Nephron progenitor cell (in vitro differentiated cells): ENCODE measurements around the gene MYD88.
"Not testable (repeated sequence)": the region's sequence is repeated elsewhere in the genome, so short reads cannot be mapped to it uniquely, and the experiment has no call there.

Source experiments
- DNase-seq: peaks from one replicate; pipeline ENCODE4 v3.0.0; 2021
- H3K27ac Mint-ChIP-seq: 2 replicates; pipeline ENCODE4 v1.8.0; 2021; ENCODE audit warnings: mild to moderate bottlenecking, moderate library complexity, mixed read lengths
- H3K27me3 Mint-ChIP-seq: 2 replicates; pipeline ENCODE4 v1.8.0; 2021; ENCODE audit warnings: mild to moderate bottlenecking, low read depth, mixed read lengths; ENCODE audit not compliant: poor library complexity
- H3K36me3 Mint-ChIP-seq: 2 replicates; pipeline ENCODE4 v1.8.0; 2021; ENCODE audit warnings: low read depth, mixed read lengths
- H3K4me1 Mint-ChIP-seq: 2 replicates; pipeline ENCODE4 v1.8.0; 2021; ENCODE audit warnings: mixed read lengths
- H3K4me3 Mint-ChIP-seq: 2 replicates; pipeline ENCODE4 v1.8.0; 2021; ENCODE audit warnings: mild to moderate bottlenecking, moderate library complexity, mixed read lengths
- H3K9me3 Mint-ChIP-seq: 2 replicates; pipeline ENCODE4 v1.8.0; 2021; ENCODE audit warnings: mild to moderate bottlenecking, moderate library complexity, mixed read lengths
- TF ChIP-seq, protein P1 (sequence below): fragments of 200-600 bp; sonication (generic); IDR thresholded peaks from 2 replicates; pipeline ENCODE4 v1.5.0; 2021; ENCODE audit warnings: antibody characterized with exemption

MYD88 gene

DNA sequence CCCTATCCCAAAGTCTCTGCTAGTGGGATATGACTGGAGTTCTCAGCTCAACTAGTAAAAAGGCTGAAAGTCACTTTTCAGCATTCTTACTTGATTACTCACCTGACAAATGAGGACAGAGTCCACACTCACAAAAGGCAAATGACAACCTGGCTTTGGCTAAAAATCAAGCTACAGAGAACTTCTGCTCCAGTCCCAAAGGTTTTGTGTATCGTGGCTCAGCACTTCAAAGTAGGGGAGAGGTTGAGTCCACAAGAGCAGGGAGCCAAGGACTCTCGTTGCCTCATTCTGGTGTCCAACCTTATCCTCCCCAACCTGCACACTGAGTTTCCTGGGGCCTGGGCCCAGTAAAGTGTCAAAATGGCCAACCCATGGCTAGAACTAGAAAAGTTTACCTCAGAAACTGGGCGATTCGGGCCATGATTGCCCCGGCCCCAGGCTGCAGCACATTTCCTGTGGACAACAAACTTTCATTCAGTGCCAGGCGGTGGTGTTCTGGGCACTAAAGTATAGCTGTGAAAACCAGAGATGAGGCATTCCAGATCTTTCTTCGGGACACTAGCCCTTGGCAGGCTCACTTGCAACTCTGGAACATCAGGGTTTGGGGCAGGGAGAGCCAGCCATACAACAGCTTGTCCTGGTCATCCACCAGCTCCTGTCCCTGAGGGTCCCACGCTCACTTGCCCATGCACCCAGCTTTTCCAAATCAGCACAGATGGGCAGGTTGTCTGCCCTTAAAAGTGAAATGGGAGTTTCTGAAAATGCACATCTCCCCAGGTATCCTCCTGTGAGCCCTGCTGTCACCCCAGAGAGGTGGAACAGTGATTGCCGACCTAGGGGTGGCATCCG, 4.7 kb upstream of the MYD88 start:
- TF ChIP-seq, protein P1, sequence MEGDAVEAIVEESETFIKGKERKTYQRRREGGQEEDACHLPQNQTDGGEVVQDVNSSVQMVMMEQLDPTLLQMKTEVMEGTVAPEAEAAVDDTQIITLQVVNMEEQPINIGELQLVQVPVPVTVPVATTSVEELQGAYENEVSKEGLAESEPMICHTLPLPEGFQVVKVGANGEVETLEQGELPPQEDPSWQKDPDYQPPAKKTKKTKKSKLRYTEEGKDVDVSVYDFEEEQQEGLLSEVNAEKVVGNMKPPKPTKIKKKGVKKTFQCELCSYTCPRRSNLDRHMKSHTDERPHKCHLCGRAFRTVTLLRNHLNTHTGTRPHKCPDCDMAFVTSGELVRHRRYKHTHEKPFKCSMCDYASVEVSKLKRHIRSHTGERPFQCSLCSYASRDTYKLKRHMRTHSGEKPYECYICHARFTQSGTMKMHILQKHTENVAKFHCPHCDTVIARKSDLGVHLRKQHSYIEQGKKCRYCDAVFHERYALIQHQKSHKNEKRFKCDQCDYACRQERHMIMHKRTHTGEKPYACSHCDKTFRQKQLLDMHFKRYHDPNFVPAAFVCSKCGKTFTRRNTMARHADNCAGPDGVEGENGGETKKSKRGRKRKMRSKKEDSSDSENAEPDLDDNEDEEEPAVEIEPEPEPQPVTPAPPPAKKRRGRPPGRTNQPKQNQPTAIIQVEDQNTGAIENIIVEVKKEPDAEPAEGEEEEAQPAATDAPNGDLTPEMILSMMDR = no peak
- peak overlapping the region; percentile 28 for H3K4me3 Mint-ChIP-seq
- no peak for DNase-seq
- H3K9me3 Mint-ChIP-seq = no peaks in the 10 kb centered on the region
- peaks cover 9% of the 10 kb centered on the region for H3K27me3 Mint-ChIP-seq
- H3K27ac Mint-ChIP-seq = no peak overlapping the region
- peaks cover 30% of the 10 kb centered on the region for H3K36me3 Mint-ChIP-seq
- H3K4me1 Mint-ChIP-seq = peaks cover 29% of the 10 kb centered on the region

DNA sequence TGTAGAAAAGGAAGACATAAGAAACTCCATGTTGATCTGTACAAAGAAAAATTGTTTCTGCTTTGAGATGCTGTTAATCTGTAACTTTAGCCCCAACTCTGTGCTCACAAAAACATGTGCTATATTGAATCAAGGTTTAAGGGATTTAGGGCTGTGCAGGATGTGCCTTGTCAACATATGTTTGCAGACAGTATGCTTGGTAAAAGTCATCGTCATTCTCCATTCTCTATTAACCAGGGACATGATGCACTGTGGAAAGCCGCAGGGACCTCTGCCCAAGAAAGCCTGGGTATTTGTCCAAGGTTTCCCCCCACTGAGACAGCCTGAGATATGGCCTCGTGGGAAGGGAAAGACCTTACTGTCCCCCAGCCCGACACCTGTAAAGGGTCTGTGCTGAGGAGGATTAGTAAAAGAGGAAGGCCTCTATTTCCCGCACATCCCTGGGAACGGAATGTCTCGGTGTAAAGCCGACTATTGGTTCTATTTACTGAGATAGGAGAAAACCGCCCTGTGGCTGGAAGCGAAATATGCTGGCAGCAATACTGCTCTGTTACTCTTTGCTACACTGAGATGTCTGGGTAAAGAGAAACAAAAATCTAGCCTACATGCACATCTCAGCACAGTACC, 3.8 kb upstream of the MYD88 start:
- not testable (repeated sequence) for H3K9me3 Mint-ChIP-seq, DNase-seq, H3K27ac Mint-ChIP-seq
- H3K4me1 Mint-ChIP-seq = peaks cover 37% of the 10 kb centered on the region
- H3K27me3 Mint-ChIP-seq = peaks cover 17% of the 10 kb centered on the region
- peaks cover 22% of the 10 kb centered on the region for H3K36me3 Mint-ChIP-seq
- peak overlapping the region; percentile 90 for H3K4me3 Mint-ChIP-seq

DNA sequence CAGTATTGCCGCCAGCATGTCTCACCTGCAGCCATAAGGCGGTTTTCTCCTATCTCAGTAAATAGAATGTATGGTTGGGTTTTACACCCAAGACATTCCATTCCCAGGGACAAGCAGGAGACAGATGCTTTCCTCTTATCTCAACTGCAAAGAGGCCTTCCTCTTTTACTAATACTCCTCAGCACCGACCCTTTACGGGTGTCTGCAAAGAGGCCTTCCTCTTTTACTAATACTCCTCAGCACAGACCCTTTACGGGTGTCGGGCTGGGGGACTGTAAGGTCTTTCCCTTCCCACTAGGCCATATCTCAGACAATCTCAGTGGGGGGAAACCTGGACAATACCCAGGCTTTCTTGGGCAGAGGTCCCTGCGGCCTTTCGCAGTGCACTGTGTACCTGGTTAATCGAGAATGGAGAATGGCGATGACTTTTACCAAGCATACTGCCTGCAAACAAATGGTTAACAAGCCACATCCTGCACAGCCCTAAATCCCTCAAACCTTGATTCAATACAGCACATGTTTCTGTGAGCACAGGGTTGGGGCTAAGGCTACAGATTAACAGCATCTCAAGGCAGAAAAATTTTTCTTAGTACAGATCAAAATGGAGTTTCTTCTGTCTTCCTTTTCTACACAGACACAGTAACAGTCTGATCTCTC, 2.7 kb upstream of the MYD88 start:
- peaks cover 17% of the 10 kb centered on the region for H3K27me3 Mint-ChIP-seq
- H3K27ac Mint-ChIP-seq = peak overlapping the region; percentile 62
- DNase-seq, H3K9me3 Mint-ChIP-seq: not testable (repeated sequence)
- peaks cover 41% of the 10 kb centered on the region for H3K4me1 Mint-ChIP-seq
- H3K4me3 Mint-ChIP-seq = peak overlapping the region; percentile 90
- H3K36me3 Mint-ChIP-seq = peaks cover 15% of the 10 kb centered on the region

DNA sequence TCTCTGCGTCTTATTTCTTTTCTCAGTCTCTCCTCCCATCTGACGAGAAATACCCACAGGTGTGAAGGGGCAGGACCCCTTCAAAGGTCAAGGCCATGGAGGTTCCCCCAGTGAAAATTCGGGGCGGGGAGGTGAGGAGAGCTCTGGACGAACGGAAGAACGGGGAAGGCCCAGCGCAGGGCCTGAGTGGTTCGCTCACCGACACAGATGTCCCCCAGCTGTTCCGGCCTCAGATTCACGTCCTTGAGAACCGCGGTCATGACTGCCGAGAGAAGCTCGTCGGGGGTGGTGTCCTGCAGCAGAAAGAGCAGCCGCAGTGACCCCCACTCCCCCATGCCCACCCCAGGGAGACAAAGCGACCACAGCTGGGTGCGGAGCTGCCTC, 2.1 kb upstream of the MYD88 start:
- Mint-ChIP-seq H3K4me1 (peaks cover 41% of the 10 kb centered on the region), H3K36me3 (peaks cover 19% of the 10 kb centered on the region), H3K27me3 (peaks cover 17% of the 10 kb centered on the region), H3K4me3 (peak overlapping the region; percentile 90), H3K9me3 (no peaks in the 10 kb centered on the region), H3K27ac (peak overlapping the region; percentile 62)
- TF ChIP-seq, protein P1 = no peak
- no peak for DNase-seq

DNA sequence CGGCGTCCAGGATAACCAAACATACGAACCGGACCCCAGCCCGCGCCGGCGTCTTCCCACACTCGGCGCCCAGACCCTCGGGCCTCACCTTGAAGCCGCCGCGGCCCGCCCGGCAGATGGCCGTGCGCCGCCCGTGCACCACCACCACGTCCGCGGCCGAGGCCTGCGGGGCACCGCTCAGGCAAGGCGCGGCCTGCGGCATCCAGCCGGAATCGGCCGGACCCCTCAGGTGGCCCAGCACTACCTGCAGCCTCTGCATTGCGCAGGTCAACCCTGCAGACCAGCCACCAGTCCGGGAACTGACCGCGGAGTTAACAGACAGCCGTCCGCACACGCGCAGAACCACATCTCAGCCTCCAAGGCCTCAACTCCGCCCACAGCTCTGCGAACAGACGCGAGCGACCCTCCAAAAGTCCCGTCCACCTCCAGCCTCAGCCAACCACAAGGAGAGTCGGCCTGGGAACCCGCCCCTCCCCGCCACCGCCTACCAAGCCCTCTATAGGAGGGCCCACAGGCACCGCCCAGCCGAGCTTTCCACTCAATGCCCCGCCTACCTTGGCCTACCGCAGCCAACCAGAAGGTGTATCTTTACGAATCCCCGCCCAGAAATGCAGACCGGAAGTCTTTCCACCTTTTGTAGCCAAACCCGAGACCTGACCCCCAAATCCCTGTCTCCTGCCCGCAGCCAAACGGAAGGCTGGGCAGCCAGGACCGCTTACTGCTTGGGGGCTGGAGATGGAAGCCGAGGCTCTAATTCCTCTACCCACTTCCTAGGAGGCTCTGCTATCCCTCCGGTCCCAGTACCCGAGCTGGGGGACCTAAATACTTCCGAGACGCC, 1.5 kb upstream of the MYD88 start, which contains the start of gene ACAA1:
TSS of gene ACAA1 (minus strand) at position 351 of the 838 bp plus-strand sequence. CDS start at position 259, 92 bp downstream.
- no peaks in the 10 kb centered on the region for H3K9me3 Mint-ChIP-seq
- H3K4me3 Mint-ChIP-seq = peak within 1 kb of the TSS; percentile 90
- H3K27me3 Mint-ChIP-seq = peaks cover 17% of the 10 kb centered on the region
- DNase-seq = peak; percentile 99
- H3K4me1 Mint-ChIP-seq = peaks cover 41% of the 10 kb centered on the region
- TF ChIP-seq, protein P1 = no peak
- H3K27ac Mint-ChIP-seq = peak within 1 kb of the TSS; percentile 90
- H3K36me3 Mint-ChIP-seq = peaks cover 22% of the 10 kb centered on the region

DNA sequence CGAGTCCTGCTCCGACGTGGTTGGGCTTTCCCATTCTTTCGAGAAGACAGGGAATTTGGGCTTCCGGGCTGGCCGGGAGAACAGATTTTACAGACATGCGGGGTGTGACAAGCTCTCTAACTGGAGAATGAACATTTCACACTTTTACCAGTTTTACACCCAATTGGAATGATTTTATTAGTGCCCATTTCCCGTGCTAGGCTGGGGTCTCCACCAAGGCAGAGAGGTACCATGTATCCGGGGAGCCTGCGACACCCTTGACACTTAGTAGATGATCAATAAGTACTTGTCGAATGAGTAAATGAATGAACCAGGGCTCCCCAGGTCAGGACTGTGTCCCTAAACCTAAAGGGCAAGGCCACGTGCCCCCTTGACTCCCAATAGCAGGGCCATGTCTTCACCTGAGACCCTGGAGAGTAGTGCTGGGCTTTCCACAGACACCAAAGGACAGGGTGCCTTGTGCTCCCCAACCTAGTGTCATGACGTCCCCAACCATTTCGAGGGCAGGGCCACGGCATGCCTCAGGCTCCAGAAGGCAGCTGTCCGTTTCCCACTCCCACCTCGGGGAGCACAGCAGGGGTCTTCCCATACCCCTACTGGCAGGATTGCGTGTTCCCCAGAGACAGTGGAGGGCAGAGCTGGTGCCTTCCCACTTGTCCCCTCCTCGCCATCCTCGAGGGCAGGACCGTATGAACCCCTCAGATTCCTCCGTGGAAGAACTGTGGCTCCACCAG, 679 bp upstream of the MYD88 start:
- DNase-seq = no peak
- Mint-ChIP-seq H3K9me3 (no peaks in the 10 kb centered on the region), H3K4me1 (peaks cover 41% of the 10 kb centered on the region), H3K27ac (peak overlapping the region; percentile 90), H3K36me3 (peaks cover 22% of the 10 kb centered on the region), H3K27me3 (peaks cover 17% of the 10 kb centered on the region), H3K4me3 (peak overlapping the region; percentile 90)
- TF ChIP-seq, protein P1 = no peak
